ENCODE measurements around the gene CCND1. TPM values are rescaled to one million over a fixed set of nuclear protein-coding genes. Genes with fewer than 3 reads are reported as not detected.
A peak's percentile ranks its signal among the peaks of the same experiment; 100 is the strongest.

Gene CCND1
- total RNA-seq, 1 experiment from 2014 or later: 292 TPM

GRCh38 chr11:69642549-69642912, 1.6 kb downstream of the CCND1 start:
- H3K27me3 ChIP-seq (ENCODE audit: control insufficient read depth, insufficient read depth, low read length): peaks cover 8% of the 10 kb centered on the region
- peak; percentile 83 for DNase-seq
- H3K4me3 ChIP-seq (ENCODE audit: insufficient read depth, low read depth, low read length): peak overlapping the region; percentile 99
- peaks cover 10% of the 10 kb centered on the region for H3K36me3 ChIP-seq (replicated peaks; ENCODE audit: control insufficient read depth, insufficient read depth, low read length)

GRCh38 chr11:69642913-69643632, 2.1 kb downstream of the CCND1 start:
- peaks cover 14% of the 10 kb centered on the region for H3K36me3 ChIP-seq (replicated peaks; ENCODE audit: control insufficient read depth, insufficient read depth, low read length)
- H3K4me3 ChIP-seq (ENCODE audit: insufficient read depth, low read depth, low read length): peak overlapping the region; percentile 99
- peaks cover 4% of the 10 kb centered on the region for H3K27me3 ChIP-seq (ENCODE audit: control insufficient read depth, insufficient read depth, low read length)
- DNase-seq: peak; percentile 95

- no peak for DNase-seq
- Histone ChIP-seq H3K36me3 (replicated peaks; ENCODE audit: control insufficient read depth, insufficient read depth, low read length) (peaks cover 16% of the 10 kb centered on the region), H3K4me3 (ENCODE audit: insufficient read depth, low read depth, low read length) (peak overlapping the region; percentile 99), H3K27me3 (ENCODE audit: control insufficient read depth, insufficient read depth, low read length) (peaks cover 4% of the 10 kb centered on the region)
Measured at GRCh38 chr11:69643646-69644045, 2.7 kb downstream of the CCND1 start.

GRCh38 chr11:69644071-69644961, 3.4 kb downstream of the CCND1 start:
- DNase-seq: peak; percentile 59
- H3K36me3 ChIP-seq (replicated peaks; ENCODE audit: control insufficient read depth, insufficient read depth, low read length): peaks cover 19% of the 10 kb centered on the region
- peaks cover 4% of the 10 kb centered on the region for H3K27me3 ChIP-seq (ENCODE audit: control insufficient read depth, insufficient read depth, low read length)
- no peak overlapping the region for H3K4me3 ChIP-seq (ENCODE audit: insufficient read depth, low read depth, low read length)

GRCh38 chr11:69644962-69645675, 4.2 kb downstream of the CCND1 start:
- no peak for DNase-seq
- H3K27me3 ChIP-seq (ENCODE audit: control insufficient read depth, insufficient read depth, low read length): peaks cover 4% of the 10 kb centered on the region
- peaks cover 26% of the 10 kb centered on the region for H3K36me3 ChIP-seq (replicated peaks; ENCODE audit: control insufficient read depth, insufficient read depth, low read length)
- no peak overlapping the region for H3K4me3 ChIP-seq (ENCODE audit: insufficient read depth, low read depth, low read length)

GRCh38 chr11:69645801-69646492, 5.0 kb downstream of the CCND1 start:
- Histone ChIP-seq H3K36me3 (replicated peaks; ENCODE audit: control insufficient read depth, insufficient read depth, low read length) (peaks cover 31% of the 10 kb centered on the region), H3K27me3 (ENCODE audit: control insufficient read depth, insufficient read depth, low read length) (peaks cover 4% of the 10 kb centered on the region), H3K4me3 (ENCODE audit: insufficient read depth, low read depth, low read length) (no peak overlapping the region)
- no peak for DNase-seq

GRCh38 chr11:69646493-69647389, 5.8 kb downstream of the CCND1 start:
- Histone ChIP-seq H3K27me3 (ENCODE audit: control insufficient read depth, insufficient read depth, low read length) (peaks cover 3% of the 10 kb centered on the region), H3K36me3 (replicated peaks; ENCODE audit: control insufficient read depth, insufficient read depth, low read length) (peaks cover 36% of the 10 kb centered on the region), H3K4me3 (ENCODE audit: insufficient read depth, low read depth, low read length) (no peak overlapping the region)
- no peak for DNase-seq

GRCh38 chr11:69647390-69647748, 6.4 kb downstream of the CCND1 start:
- DNase-seq: peak; percentile 31
- H3K36me3 ChIP-seq (replicated peaks; ENCODE audit: control insufficient read depth, insufficient read depth, low read length): peaks cover 39% of the 10 kb centered on the region

GRCh38 chr11:69647761-69648497, 7.0 kb downstream of the CCND1 start:
- peaks cover 39% of the 10 kb centered on the region for H3K36me3 ChIP-seq (replicated peaks; ENCODE audit: control insufficient read depth, insufficient read depth, low read length)

More at GRCh38 chr11:69647390-69647748, 6.4 kb downstream of the CCND1 start:
- Histone ChIP-seq H3K27me3 (ENCODE audit: control insufficient read depth, insufficient read depth, low read length) (no peaks in the 10 kb centered on the region), H3K4me3 (ENCODE audit: insufficient read depth, low read depth, low read length) (no peak overlapping the region)

GRCh38 chr11:69648679-69649575, 8.0 kb downstream of the CCND1 start:
- peak; percentile 36 for DNase-seq
- Histone ChIP-seq H3K27me3 (ENCODE audit: control insufficient read depth, insufficient read depth, low read length) (no peaks in the 10 kb centered on the region), H3K36me3 (replicated peaks; ENCODE audit: control insufficient read depth, insufficient read depth, low read length) (peaks cover 39% of the 10 kb centered on the region), H3K4me3 (ENCODE audit: insufficient read depth, low read depth, low read length) (no peak overlapping the region)

More at GRCh38 chr11:69647761-69648497, 7.0 kb downstream of the CCND1 start:
- Histone ChIP-seq H3K4me3 (ENCODE audit: insufficient read depth, low read depth, low read length) (no peak overlapping the region), H3K27me3 (ENCODE audit: control insufficient read depth, insufficient read depth, low read length) (no peaks in the 10 kb centered on the region)
- DNase-seq: peak; percentile 38

- H3K36me3 ChIP-seq (replicated peaks; ENCODE audit: control insufficient read depth, insufficient read depth, low read length): peaks cover 37% of the 10 kb centered on the region
- peak; percentile 20 for DNase-seq
- no peaks in the 10 kb centered on the region for H3K27me3 ChIP-seq (ENCODE audit: control insufficient read depth, insufficient read depth, low read length)
- no peak overlapping the region for H3K4me3 ChIP-seq (ENCODE audit: insufficient read depth, low read depth, low read length)
Measured at GRCh38 chr11:69649576-69649900, 8.6 kb downstream of the CCND1 start.

- H3K27me3 ChIP-seq (ENCODE audit: control insufficient read depth, insufficient read depth, low read length): no peaks in the 10 kb centered on the region
- peaks cover 32% of the 10 kb centered on the region for H3K36me3 ChIP-seq (replicated peaks; ENCODE audit: control insufficient read depth, insufficient read depth, low read length)
- no peak overlapping the region for H3K4me3 ChIP-seq (ENCODE audit: insufficient read depth, low read depth, low read length)
- DNase-seq: peak; percentile 33
Measured at GRCh38 chr11:69650081-69650831, 9.3 kb downstream of the CCND1 start.

Data from H7 (cell line).